Panc1 (cell line): ENCODE results near the gene KANK4. TPM values are rescaled to one million over a fixed set of nuclear protein-coding genes. Genes with fewer than 3 reads are reported as not detected.

Source experiments
- ATAC-seq: fragments of 200-7000 bp; cut with Tn5 transposase; 2 replicates; pipeline ENCODE4 v1.9.1; 2020; ENCODE audit warnings: mild to moderate bottlenecking, moderate library complexity
- BruUV-seq: library from RNA; stranded (reverse); fragments of 400-500 nt; replicated peaks from 2 replicates; lab custom pipeline; 2021; lab: Mats Ljungman, UMichigan
- CTCF ChIA-PET: fragments of 300-600 bp; sonication (Branson Sonifier 250); formaldehyde crosslinking; loops from one replicate; lab custom pipeline; 2022; ENCODE audit warnings: antibody characterized with exemption; lab: Charles Lee
- POLR2A ChIA-PET: fragments of 300-600 bp; sonication (Branson Sonifier 250); formaldehyde crosslinking; loops from one replicate; lab custom pipeline; 2022; ENCODE audit warnings: antibody characterized with exemption; lab: Charles Lee
- DNase-seq: peaks from one replicate; pipeline ENCODE4 v3.0.0-alpha.2; 2010; ENCODE audit warnings: low read depth, low spot score
- H3K27ac ChIP-seq: 2 replicates; pipeline ENCODE4 v1.5.1; 2011; ENCODE audit warnings: mild to moderate bottlenecking, low read length, inconsistent platforms
- H3K27me3 ChIP-seq: fragments of 200-500 bp; sonication (Bioruptor generic); 2 replicates; pipeline ENCODE4 v1.6.0; 2014; ENCODE audit warnings: low read length, inconsistent platforms; ENCODE audit not compliant: control insufficient read depth, insufficient read depth
- H3K36me3 ChIP-seq: fragments of 200-500 bp; sonication (Bioruptor generic); 2 replicates; pipeline ENCODE4 v1.5.1; 2014; ENCODE audit warnings: inconsistent platforms, mild to moderate bottlenecking, low read length, moderate library complexity; ENCODE audit not compliant: control insufficient read depth, insufficient read depth
- H3K4me1 ChIP-seq: 2 replicates; pipeline ENCODE4 v1.5.1; 2011; ENCODE audit warnings: inconsistent platforms, mild to moderate bottlenecking, low read length, moderate library complexity; ENCODE audit not compliant: control insufficient read depth, insufficient read depth
- H3K4me3 ChIP-seq, 2 experiments: 2 replicates each; pipeline ENCODE4 v1.5.1; 2011 to 2012; ENCODE audit warnings: low read depth in 2 of 2, low read length in 2 of 2, mild to moderate bottlenecking in 2 of 2, inconsistent platforms in 1 of 2, moderate library complexity in 1 of 2
- H3K9me3 ChIP-seq: fragments of 200-500 bp; sonication (Bioruptor generic); 2 replicates; pipeline ENCODE4 v1.5.1; 2014; ENCODE audit warnings: low read depth, mild to moderate bottlenecking, inconsistent platforms, low read length, moderate library complexity; ENCODE audit not compliant: control insufficient read depth, insufficient read depth
- POLR2AphosphoS5 ChIP-seq: IDR thresholded peaks from 2 replicates; pipeline ENCODE4 v1.6.1; 2012; ENCODE audit warnings: mild to moderate bottlenecking, low read depth, low read length, moderate library complexity
- SIN3A ChIP-seq: IDR thresholded peaks from 2 replicates; pipeline ENCODE4 v1.6.1; 2012; ENCODE audit warnings: low read depth, mild to moderate bottlenecking, low read length, moderate library complexity, borderline replicate concordance; ENCODE audit not compliant: insufficient read depth
- TCF7L2 ChIP-seq: IDR thresholded peaks from 2 replicates; pipeline ENCODE4 v1.6.1; 2011; ENCODE audit warnings: mild to moderate bottlenecking, low read depth, low read length, inconsistent platforms
- in situ Hi-C: cut with HindIII; loops from 2 replicates; pipeline ENCODE4 v1.10.0; 2016; ENCODE audit warnings: low sequenced_read_pairs, low pct_unique_long_range_greater_than_20kb
- intact Hi-C: fragments of 100-400 bp; cut with micrococcal nuclease; formaldehyde crosslinking; loops from one replicate; pipeline ENCODE4 v1.10.0; 2022; ENCODE audit not compliant: unreplicated experiment
- total RNA-seq: library from RNA; stranded (reverse); gene quantifications from one replicate; pipeline ENCODE4 v1.2.1, GENCODE V29; 2021; ENCODE audit not compliant: unreplicated experiment
- TF ChIP-seq, protein P1 (sequence below), 2 experiments: IDR thresholded peaks; 2 replicates each; pipeline ENCODE4 v1.6.1; 2011 to 2012; ENCODE audit warnings: low read depth in 2 of 2, control low read depth in 1 of 2, low read length in 1 of 2, mild to moderate bottlenecking in 1 of 2, moderate library complexity in 1 of 2; ENCODE audit not compliant: insufficient read depth in 1 of 2
- TF ChIP-seq, protein P2 (sequence below): fragments of 450-650 bp; IDR thresholded peaks from 2 replicates; pipeline ENCODE4 v1.5.1; 2017; ENCODE audit warnings: mild to moderate bottlenecking

The KANK4 gene
- total RNA-seq, 1 experiment from 2014 or later, result 0.18 TPM

DNA sequence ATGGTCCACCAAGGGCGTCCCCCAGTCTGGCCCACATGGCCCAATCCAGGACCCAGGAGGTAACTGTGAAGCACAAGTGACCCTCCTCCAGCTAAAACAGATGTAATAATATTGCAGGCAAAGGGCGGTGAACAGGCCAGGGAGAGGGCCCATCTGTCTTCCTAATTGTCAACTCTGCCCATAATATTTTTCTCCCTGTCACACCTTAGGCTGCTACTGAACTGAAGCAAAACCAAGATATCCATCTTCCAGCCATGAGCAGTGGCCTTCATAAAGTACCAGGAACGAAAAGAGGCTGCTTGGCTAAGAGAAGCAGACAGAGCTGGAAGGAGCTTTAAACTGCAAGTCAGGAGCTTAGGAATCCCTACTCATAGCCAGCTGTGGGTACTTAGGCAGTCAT, 3.1 kb downstream of the KANK4 start:
- intact Hi-C loops, result no loop called here
- ChIA-PET CTCF (no interaction called here), POLR2A (no interaction called here)
- no peak for ATAC-seq
- Histone ChIP-seq H3K4me3 (no peak overlapping the region), H3K36me3 (no peaks in the 10 kb centered on the region), H3K9me3 (no peaks in the 10 kb centered on the region), H3K27ac (no peak overlapping the region), H3K4me1 (no peaks in the 10 kb centered on the region), H3K27me3 (peaks cover 22% of the 10 kb centered on the region)
- in situ Hi-C loops, result no loop called here
- TF ChIP-seq POLR2AphosphoS5 (no peak), SIN3A (no peak), TCF7L2 (no peak)
- TF ChIP-seq, protein P1, sequence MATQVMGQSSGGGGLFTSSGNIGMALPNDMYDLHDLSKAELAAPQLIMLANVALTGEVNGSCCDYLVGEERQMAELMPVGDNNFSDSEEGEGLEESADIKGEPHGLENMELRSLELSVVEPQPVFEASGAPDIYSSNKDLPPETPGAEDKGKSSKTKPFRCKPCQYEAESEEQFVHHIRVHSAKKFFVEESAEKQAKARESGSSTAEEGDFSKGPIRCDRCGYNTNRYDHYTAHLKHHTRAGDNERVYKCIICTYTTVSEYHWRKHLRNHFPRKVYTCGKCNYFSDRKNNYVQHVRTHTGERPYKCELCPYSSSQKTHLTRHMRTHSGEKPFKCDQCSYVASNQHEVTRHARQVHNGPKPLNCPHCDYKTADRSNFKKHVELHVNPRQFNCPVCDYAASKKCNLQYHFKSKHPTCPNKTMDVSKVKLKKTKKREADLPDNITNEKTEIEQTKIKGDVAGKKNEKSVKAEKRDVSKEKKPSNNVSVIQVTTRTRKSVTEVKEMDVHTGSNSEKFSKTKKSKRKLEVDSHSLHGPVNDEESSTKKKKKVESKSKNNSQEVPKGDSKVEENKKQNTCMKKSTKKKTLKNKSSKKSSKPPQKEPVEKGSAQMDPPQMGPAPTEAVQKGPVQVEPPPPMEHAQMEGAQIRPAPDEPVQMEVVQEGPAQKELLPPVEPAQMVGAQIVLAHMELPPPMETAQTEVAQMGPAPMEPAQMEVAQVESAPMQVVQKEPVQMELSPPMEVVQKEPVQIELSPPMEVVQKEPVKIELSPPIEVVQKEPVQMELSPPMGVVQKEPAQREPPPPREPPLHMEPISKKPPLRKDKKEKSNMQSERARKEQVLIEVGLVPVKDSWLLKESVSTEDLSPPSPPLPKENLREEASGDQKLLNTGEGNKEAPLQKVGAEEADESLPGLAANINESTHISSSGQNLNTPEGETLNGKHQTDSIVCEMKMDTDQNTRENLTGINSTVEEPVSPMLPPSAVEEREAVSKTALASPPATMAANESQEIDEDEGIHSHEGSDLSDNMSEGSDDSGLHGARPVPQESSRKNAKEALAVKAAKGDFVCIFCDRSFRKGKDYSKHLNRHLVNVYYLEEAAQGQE (IDR thresholded peaks at IDR 0.05; ENCODE audit: insufficient read depth in 1 of 2, low read depth in 2 of 2, low read length in 1 of 2), result no peak
- TF ChIP-seq, protein P2, sequence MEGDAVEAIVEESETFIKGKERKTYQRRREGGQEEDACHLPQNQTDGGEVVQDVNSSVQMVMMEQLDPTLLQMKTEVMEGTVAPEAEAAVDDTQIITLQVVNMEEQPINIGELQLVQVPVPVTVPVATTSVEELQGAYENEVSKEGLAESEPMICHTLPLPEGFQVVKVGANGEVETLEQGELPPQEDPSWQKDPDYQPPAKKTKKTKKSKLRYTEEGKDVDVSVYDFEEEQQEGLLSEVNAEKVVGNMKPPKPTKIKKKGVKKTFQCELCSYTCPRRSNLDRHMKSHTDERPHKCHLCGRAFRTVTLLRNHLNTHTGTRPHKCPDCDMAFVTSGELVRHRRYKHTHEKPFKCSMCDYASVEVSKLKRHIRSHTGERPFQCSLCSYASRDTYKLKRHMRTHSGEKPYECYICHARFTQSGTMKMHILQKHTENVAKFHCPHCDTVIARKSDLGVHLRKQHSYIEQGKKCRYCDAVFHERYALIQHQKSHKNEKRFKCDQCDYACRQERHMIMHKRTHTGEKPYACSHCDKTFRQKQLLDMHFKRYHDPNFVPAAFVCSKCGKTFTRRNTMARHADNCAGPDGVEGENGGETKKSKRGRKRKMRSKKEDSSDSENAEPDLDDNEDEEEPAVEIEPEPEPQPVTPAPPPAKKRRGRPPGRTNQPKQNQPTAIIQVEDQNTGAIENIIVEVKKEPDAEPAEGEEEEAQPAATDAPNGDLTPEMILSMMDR, result no peak
- no peak for DNase-seq
- BruUV-seq, result no TSS peak

DNA sequence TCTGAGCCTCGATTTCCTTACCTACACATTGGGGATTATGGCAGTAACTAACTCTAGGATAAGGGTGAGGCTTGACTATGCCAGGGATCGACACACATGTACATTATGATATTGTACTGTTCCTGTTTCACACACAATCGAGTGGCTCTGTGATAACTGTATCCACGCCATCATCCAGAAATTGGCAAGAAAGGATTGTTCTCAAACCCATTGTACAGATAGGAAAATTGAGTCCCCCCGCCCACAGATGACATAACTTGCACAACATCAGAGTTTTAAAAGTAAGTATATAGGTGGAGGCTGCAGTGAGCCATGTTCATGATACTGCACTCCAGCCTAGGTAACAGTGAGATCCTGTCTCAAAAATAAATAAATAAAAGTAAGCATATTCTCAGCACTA, 3.8 kb downstream of the KANK4 start:
- H3K4me3 ChIP-seq, result no peak overlapping the region
- no TSS peak for BruUV-seq
- in situ Hi-C loops, result no loop called here
- no peaks in the 10 kb centered on the region for H3K4me1 ChIP-seq
- ChIA-PET CTCF (no interaction called here), POLR2A (no interaction called here)
- H3K36me3 ChIP-seq, result no peaks in the 10 kb centered on the region
- TF ChIP-seq SIN3A, result no peak
- no peak for ATAC-seq
- intact Hi-C loops, result no loop called here
- DNase-seq, result no peak
- no peak overlapping the region for H3K27ac ChIP-seq
- peaks cover 26% of the 10 kb centered on the region for H3K27me3 ChIP-seq
- H3K9me3 ChIP-seq, result no peaks in the 10 kb centered on the region

DNA sequence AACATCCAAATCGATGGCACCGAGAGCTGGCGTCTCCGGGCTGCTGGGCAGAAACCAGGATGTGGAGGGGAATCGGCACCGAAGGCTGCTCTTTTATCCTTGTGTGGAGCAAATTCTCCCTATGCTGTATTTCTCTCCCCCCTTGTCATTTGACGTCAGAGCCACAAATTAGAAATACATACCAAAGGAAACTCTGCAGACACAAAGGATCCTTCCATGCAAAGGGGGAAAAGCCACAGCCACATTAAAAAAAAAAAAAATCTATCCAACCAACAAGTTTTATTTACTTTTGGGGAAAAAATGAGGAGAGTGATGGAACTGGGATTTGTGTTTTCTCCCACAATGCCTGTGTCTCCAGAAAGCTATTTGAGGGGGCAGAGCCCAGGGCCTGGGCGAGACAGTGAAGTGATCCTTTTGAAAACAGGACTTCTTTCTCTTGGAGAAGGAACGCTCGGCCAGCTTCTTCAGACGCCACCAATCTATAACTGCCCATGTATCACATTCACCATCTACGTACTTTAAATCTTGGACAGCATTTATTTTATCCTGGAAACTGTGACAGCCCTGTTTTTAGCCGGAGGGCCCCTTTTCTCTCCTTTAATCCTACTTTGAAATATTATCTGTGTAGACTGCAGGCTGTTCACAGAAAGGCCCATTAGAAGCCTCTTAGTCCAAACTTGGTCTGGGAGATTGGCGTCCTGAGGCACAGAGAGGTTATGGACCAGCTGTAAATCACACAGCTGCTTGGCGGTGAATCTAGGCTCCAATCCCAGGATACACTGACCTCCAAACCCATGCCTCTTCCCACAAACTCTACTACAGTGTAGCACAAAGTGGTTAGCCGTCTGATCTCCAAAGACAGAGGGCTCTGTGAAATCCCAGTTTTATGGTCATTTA, 4.5 kb downstream of the KANK4 start:
- TF ChIP-seq, protein P2, result no peak
- no peak for TF ChIP-seq SIN3A
- TF ChIP-seq TCF7L2, result no peak
- no peak for TF ChIP-seq POLR2AphosphoS5
- TF ChIP-seq, protein P1 (IDR thresholded peaks at IDR 0.05; ENCODE audit: insufficient read depth in 1 of 2, low read depth in 2 of 2, low read length in 1 of 2), result no peak
- ChIA-PET POLR2A (no interaction called here), CTCF (no interaction called here)
- no peak for ATAC-seq
- no peaks in the 10 kb centered on the region for H3K4me1 ChIP-seq
- intact Hi-C loops, result no loop called here
- no TSS peak for BruUV-seq
- peaks cover 26% of the 10 kb centered on the region for H3K27me3 ChIP-seq
- H3K36me3 ChIP-seq, result no peaks in the 10 kb centered on the region
- in situ Hi-C loops, result no loop called here
- no peaks in the 10 kb centered on the region for H3K9me3 ChIP-seq
- no peak overlapping the region for H3K4me3 ChIP-seq
- DNase-seq, result no peak
- H3K27ac ChIP-seq, result no peak overlapping the region
